ENCODE results near the gene PIK3CB. TPM values are rescaled to one million over a fixed set of nuclear protein-coding genes. Genes with fewer than 3 reads are reported as not detected.
A peak's percentile ranks its signal among the peaks of the same experiment; 100 is the strongest.

PIK3CB gene
- total RNA-seq, 1 experiment from 2014 or later = 73.9 TPM

DNA sequence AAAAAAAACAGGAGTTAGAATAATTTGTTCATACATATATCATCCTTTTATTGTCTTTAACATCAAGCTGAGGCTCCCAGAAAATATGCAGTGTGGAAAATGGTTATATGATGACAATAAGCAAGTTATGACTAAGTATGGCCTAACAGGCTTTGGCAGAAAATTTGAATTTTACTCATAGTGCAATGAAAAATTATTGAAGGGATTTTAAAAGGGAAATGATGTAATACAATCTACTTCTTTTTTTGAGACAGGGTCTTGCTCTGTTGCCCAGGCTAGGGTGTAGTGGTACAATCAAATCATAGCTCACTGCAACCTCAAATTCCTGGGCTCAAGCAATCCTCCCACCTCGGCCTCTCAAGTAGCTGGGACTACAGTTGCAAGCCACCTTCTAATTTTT lies 147.5 kb downstream of the PIK3CB start:
- intact Hi-C loops (cut with micrococcal nuclease; ENCODE audit: unreplicated experiment) = no loop called here
- DNase-seq (ENCODE audit: low read depth, low spot score) (no peak), ATAC-seq (no peak)
- in situ Hi-C loops (cut with HindIII; ENCODE audit: low pct_unique_long_range_greater_than_20kb, low sequenced_read_pairs) = no loop called here
- H3K9me3 ChIP-seq (ENCODE audit: control insufficient read depth, insufficient read depth, low read depth, low read length) = no peaks in the 10 kb centered on the region
- ChIA-PET CTCF (interaction anchor here (0.8 kb wide), 1 partner anchor 236 kb away, joined by 3 read pairs; no protein-coding TSS in a partner anchor), POLR2A (no interaction called here)
- peak overlapping the region; percentile 84 for H3K27ac ChIP-seq (ENCODE audit: low read length)
- no peaks in the 10 kb centered on the region for H3K27me3 ChIP-seq (ENCODE audit: control insufficient read depth, insufficient read depth, low read length)
- BruUV-seq (replicated peaks) = no TSS peak
- peaks cover 26% of the 10 kb centered on the region for H3K4me1 ChIP-seq (ENCODE audit: control insufficient read depth, insufficient read depth, low read length)
- peaks cover 11% of the 10 kb centered on the region for H3K36me3 ChIP-seq (ENCODE audit: control insufficient read depth, insufficient read depth, low read length)
- H3K4me3 ChIP-seq (ENCODE audit: low read depth in 2 of 2, low read length in 2 of 2) = no peak overlapping the region
- TF ChIP-seq, protein P1, sequence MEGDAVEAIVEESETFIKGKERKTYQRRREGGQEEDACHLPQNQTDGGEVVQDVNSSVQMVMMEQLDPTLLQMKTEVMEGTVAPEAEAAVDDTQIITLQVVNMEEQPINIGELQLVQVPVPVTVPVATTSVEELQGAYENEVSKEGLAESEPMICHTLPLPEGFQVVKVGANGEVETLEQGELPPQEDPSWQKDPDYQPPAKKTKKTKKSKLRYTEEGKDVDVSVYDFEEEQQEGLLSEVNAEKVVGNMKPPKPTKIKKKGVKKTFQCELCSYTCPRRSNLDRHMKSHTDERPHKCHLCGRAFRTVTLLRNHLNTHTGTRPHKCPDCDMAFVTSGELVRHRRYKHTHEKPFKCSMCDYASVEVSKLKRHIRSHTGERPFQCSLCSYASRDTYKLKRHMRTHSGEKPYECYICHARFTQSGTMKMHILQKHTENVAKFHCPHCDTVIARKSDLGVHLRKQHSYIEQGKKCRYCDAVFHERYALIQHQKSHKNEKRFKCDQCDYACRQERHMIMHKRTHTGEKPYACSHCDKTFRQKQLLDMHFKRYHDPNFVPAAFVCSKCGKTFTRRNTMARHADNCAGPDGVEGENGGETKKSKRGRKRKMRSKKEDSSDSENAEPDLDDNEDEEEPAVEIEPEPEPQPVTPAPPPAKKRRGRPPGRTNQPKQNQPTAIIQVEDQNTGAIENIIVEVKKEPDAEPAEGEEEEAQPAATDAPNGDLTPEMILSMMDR (IDR thresholded peaks at IDR 0.05) = no peak
- TF ChIP-seq SIN3A (IDR thresholded peaks at IDR 0.05; ENCODE audit: borderline replicate concordance, insufficient read depth, low read depth, low read length) (no peak), POLR2AphosphoS5 (IDR thresholded peaks at IDR 0.05; ENCODE audit: low read depth, low read length) (no peak), TCF7L2 (IDR thresholded peaks at IDR 0.05; ENCODE audit: low read depth, low read length) (no peak)
- TF ChIP-seq, protein P2, sequence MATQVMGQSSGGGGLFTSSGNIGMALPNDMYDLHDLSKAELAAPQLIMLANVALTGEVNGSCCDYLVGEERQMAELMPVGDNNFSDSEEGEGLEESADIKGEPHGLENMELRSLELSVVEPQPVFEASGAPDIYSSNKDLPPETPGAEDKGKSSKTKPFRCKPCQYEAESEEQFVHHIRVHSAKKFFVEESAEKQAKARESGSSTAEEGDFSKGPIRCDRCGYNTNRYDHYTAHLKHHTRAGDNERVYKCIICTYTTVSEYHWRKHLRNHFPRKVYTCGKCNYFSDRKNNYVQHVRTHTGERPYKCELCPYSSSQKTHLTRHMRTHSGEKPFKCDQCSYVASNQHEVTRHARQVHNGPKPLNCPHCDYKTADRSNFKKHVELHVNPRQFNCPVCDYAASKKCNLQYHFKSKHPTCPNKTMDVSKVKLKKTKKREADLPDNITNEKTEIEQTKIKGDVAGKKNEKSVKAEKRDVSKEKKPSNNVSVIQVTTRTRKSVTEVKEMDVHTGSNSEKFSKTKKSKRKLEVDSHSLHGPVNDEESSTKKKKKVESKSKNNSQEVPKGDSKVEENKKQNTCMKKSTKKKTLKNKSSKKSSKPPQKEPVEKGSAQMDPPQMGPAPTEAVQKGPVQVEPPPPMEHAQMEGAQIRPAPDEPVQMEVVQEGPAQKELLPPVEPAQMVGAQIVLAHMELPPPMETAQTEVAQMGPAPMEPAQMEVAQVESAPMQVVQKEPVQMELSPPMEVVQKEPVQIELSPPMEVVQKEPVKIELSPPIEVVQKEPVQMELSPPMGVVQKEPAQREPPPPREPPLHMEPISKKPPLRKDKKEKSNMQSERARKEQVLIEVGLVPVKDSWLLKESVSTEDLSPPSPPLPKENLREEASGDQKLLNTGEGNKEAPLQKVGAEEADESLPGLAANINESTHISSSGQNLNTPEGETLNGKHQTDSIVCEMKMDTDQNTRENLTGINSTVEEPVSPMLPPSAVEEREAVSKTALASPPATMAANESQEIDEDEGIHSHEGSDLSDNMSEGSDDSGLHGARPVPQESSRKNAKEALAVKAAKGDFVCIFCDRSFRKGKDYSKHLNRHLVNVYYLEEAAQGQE (IDR thresholded peaks at IDR 0.05; ENCODE audit: insufficient read depth in 1 of 2, low read depth in 2 of 2, low read length in 1 of 2) = no peak

DNA sequence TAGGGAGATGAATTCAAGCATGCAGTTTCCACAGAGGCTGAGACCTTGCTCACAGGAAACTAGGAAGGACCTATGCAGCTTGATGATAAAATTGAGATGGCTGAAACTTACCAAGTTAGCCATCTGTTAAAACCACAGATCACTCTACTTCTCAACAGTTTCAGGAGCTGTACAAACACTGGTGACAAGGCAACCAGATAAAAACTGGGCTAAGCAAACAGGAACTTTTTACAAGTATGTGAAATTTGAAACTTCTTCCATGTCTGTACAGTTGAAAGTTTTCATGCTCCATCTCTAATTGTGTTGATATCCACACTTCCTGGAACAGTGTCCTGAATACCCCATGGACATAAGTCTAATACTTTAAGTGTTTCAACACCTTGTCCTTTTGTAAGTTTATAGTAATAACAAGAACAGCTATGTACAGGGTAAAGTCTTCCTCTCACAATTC lies 147.9 kb downstream of the PIK3CB start:
- POLR2A ChIA-PET = no interaction called here
- H3K36me3 ChIP-seq (ENCODE audit: control insufficient read depth, insufficient read depth, low read length) = peaks cover 9% of the 10 kb centered on the region
- CTCF ChIA-PET = interaction anchor here (0.8 kb wide), 1 partner anchor 237 kb away, joined by 3 read pairs; no protein-coding TSS in a partner anchor
- in situ Hi-C loops (cut with HindIII; ENCODE audit: low pct_unique_long_range_greater_than_20kb, low sequenced_read_pairs) = no loop called here
- TF ChIP-seq SIN3A (IDR thresholded peaks at IDR 0.05; ENCODE audit: borderline replicate concordance, insufficient read depth, low read depth, low read length) (no peak), TCF7L2 (IDR thresholded peaks at IDR 0.05; ENCODE audit: low read depth, low read length) (peak; percentile 83), POLR2AphosphoS5 (IDR thresholded peaks at IDR 0.05; ENCODE audit: low read depth, low read length) (peak; percentile 85)
- TF ChIP-seq, protein P1 (IDR thresholded peaks at IDR 0.05) = no peak
- TF ChIP-seq, protein P2 (IDR thresholded peaks at IDR 0.05; ENCODE audit: insufficient read depth in 1 of 2, low read depth in 2 of 2, low read length in 1 of 2) = no peak; a peak in 1 of 4 replicates
- ATAC-seq (peak; percentile 92), DNase-seq (ENCODE audit: low read depth, low spot score) (no peak)
- no peak overlapping the region for H3K4me3 ChIP-seq (ENCODE audit: low read depth in 2 of 2, low read length in 2 of 2)
- H3K4me1 ChIP-seq (ENCODE audit: control insufficient read depth, insufficient read depth, low read length) = peaks cover 29% of the 10 kb centered on the region
- intact Hi-C loops (cut with micrococcal nuclease; ENCODE audit: unreplicated experiment) = no loop called here
- no peaks in the 10 kb centered on the region for H3K27me3 ChIP-seq (ENCODE audit: control insufficient read depth, insufficient read depth, low read length)
- BruUV-seq (replicated peaks) = no TSS peak
- H3K9me3 ChIP-seq (ENCODE audit: control insufficient read depth, insufficient read depth, low read depth, low read length) = no peaks in the 10 kb centered on the region
- peak overlapping the region; percentile 84 for H3K27ac ChIP-seq (ENCODE audit: low read length)
